NCI-H82 treated with DMSO at 0.1 percent for 48 hours (cell line): ENCODE data around the gene DTX3L.
"Not testable (repeated sequence)": the region's sequence is repeated elsewhere in the genome, so short reads cannot be mapped to it uniquely, and the experiment has no call there.

ENCODE experiments used
- DNase-seq: peaks from one replicate; lab custom pipeline; 2025; ENCODE audit not compliant: unreplicated experiment; lab: John Stamatoyannopoulos, UW

DTX3L gene

DNA sequence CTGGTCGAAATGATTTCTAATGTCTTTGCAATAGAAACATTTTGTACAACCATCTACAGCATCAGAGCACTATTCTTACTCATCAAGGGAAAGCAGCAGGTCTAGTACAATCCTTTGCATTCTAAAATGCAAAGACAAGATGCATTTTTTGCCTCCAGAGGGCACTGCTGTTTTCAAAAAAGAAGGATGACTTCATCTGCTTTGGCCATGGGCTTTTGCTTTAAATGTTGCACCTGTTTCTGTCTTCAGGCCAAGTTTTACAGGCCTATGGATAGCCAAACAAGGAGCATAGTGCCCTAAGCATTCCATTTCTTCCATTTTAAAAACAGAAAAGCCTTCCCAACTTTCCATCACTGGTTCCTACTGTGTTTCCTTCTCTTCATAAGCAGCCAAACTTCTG, 3.5 kb upstream of the DTX3L start:
- DNase-seq, result peak; percentile 12

- DNase-seq, result no peak
Observed at GRCh38 chr3:122562923-122563716, 1.0 kb upstream of the DTX3L start.

- DNase-seq, result no peak
Observed at GRCh38 chr3:122563717-122564025, 467 bp upstream of the DTX3L start.

GRCh38 chr3:122568131-122568530, 4.0 kb downstream of the DTX3L start:
- DNase-seq, result not testable (repeated sequence)

- no peak for DNase-seq
Observed at GRCh38 chr3:122568755-122569154, 4.6 kb downstream of the DTX3L start.

- DNase-seq, result no peak
Observed at GRCh38 chr3:122572940-122573412, 8.8 kb downstream of the DTX3L start.

- DNase-seq, result no peak
Observed at GRCh38 chr3:122576174-122576940, 12.2 kb downstream of the DTX3L start.

DNA sequence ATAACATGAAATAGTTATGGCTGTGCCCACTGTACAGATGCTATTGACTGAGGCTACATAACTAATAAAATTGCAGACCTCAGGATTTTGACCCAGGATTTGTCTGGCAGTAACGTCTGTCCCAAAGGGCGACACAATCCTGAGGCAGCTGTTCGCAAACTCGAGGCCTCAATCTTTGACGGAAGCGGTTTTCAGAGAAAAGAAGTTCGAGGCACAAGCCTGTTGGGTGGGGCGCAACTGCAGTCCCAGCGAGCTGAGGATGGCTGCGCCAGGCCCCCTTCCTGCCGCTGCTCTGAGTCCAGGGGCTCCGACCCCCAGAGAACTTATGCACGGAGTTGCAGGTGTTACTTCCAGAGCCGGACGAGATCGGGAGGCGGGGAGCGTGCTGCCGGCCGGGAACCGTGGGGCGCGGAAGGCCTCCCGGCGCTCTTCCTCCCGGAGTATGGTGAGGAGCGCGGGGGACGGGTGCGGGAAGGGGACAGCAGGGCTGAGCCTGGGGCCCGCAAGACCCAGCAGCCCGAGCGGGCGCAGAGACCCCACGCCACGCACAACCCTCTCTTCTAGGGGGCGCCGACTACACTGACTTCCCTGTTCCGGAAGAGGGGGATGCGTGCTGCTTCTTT, 13.4 kb downstream of the DTX3L start, which contains the start of gene PARP15:
Gene PARP15, plus strand, starts transcription at position 242 of the 623 bp plus-strand sequence. Its CDS starts 18 bp downstream, at position 260.
- no peak for DNase-seq

- no peak for DNase-seq
Observed at GRCh38 chr3:122578069-122578740, 14.1 kb downstream of the DTX3L start.

GRCh38 chr3:122580470-122580869, 16.3 kb downstream of the DTX3L start:
- DNase-seq, result no peak

- no peak for DNase-seq
Observed at GRCh38 chr3:122581622-122582021, 17.5 kb downstream of the DTX3L start.

GRCh38 chr3:122582390-122582789, 18.3 kb downstream of the DTX3L start:
- no peak for DNase-seq

DNA sequence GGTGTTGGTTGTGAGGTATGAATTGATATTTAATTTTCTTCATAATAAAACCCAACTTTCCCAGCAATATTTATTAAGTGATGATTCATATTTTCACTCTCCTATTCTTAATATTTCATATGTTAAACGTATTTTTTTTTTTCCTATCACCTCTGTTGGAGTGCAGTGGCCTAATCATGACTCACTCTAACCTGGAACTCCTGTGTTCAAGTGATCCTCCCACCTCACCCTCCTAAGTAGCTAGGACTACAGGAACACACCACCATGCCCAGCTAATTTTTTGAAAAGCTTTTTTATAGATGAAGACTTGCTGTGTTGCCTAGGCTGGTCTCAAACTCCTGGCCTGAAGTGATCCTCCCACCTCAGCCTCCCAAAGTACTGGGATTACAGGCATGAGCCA, 22.0 kb downstream of the DTX3L start:
- DNase-seq, result no peak

- DNase-seq, result no peak
Observed at GRCh38 chr3:122586773-122587485, 22.8 kb downstream of the DTX3L start.

- DNase-seq, result no peak
Observed at GRCh38 chr3:122587572-122587971, 23.4 kb downstream of the DTX3L start.

GRCh38 chr3:122589297-122589696, 25.2 kb downstream of the DTX3L start:
- no peak for DNase-seq

GRCh38 chr3:122590610-122591009, 26.5 kb downstream of the DTX3L start:
- DNase-seq, result no peak

- DNase-seq, result no peak
Observed at GRCh38 chr3:122594025-122594424, 29.9 kb downstream of the DTX3L start.

- DNase-seq, result no peak
Observed at GRCh38 chr3:122598151-122598550, 34.0 kb downstream of the DTX3L start.

DNA sequence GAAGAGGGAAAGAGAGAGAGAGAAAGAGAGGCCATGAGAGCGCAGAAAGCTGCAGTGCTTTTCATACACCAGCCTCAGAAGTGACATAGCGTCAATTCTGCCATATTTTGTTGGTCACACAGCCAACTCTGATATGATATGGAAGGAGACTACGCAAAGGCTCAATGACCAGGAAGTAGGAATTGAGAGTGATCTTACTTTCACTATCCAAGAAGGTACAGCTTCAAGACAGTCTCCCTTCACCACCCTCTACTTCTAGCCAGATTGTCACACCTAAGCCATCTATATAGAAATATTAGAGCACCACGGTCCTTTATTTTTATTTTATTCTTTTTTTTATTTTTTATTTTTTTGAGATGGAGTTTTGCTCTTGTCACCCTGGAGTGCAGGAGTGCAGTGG, 34.4 kb downstream of the DTX3L start:
- DNase-seq, result no peak
